Measurements from ENCODE around the gene CCDC169. TPM values are rescaled to one million over a fixed set of nuclear protein-coding genes. Genes with fewer than 3 reads are reported as not detected.
"Not testable (repeated sequence)": the region's sequence is repeated elsewhere in the genome, so short reads cannot be mapped to it uniquely, and the experiment has no call there.

CCDC169 gene
- 9.1 TPM for polyA plus RNA-seq (ENCODE audit: insufficient read length)
- long read RNA-seq, donor 1, partial matches to known transcripts, result 0 of 1 reads
- long read RNA-seq, donor 1, other reads (novel, unspliced or antisense), result 0 of 1 reads
- long read RNA-seq, donor 2, partial matches to known transcripts, result 0 of 1 reads
- long read RNA-seq, donor 2, other reads (novel, unspliced or antisense), result 0 of 1 reads
- long read RNA-seq, donor 3, result 0 reads
- long read RNA-seq, donor 4, result 0 reads
- long read RNA-seq, donor 5, result 0 reads
- long read RNA-seq, donor 6, result 0 reads
- long read RNA-seq, donor 7, full-length matches to known transcripts, result 1 of 1 reads
- long read RNA-seq, donor 7, partial matches to known transcripts, result 0 of 1 reads
- long read RNA-seq, donor 7, other reads (novel, unspliced or antisense), result 0 of 1 reads
- long read RNA-seq, donor 8, result 0 reads

- DNase-seq, result peak; percentile 72
These were observed at the start of gene CCDC169 for GRCh38 chr13:36297366-36298338. TSS of gene CCDC169 (minus strand) at chr13:36297814. CDS start at chr13:36297719, 95 bp downstream.

- peak; percentile 93 for DNase-seq
These were observed 48.8 kb upstream of the CCDC169 start, which contains the start of gene SPART for GRCh38 chr13:36346222-36347083. TSS of gene SPART (minus strand) at chr13:36346394. CDS start at chr13:36335830, 10,564 bp downstream.

GRCh38 chr13:36345438-36346221 lies 48.0 kb upstream of the CCDC169 start:
- peak; percentile 74 for DNase-seq

- peak; percentile 26 for DNase-seq
These were observed 47.3 kb upstream of the CCDC169 start for GRCh38 chr13:36344886-36345437.

- DNase-seq, result no peak
These were observed 46.6 kb upstream of the CCDC169 start for GRCh38 chr13:36344173-36344572.

- no peak for DNase-seq
These were observed 46.2 kb upstream of the CCDC169 start for GRCh38 chr13:36343766-36344165.

- DNase-seq, result no peak
These were observed 45.1 kb upstream of the CCDC169 start for GRCh38 chr13:36342715-36343114.

GRCh38 chr13:36341718-36342117 lies 44.1 kb upstream of the CCDC169 start:
- no peak for DNase-seq

GRCh38 chr13:36339600-36340155 lies 42.1 kb upstream of the CCDC169 start:
- DNase-seq, result no peak

GRCh38 chr13:36337938-36338641 lies 40.5 kb upstream of the CCDC169 start:
- DNase-seq, result no peak

- no peak for DNase-seq
These were observed 35.4 kb upstream of the CCDC169 start for GRCh38 chr13:36332986-36333385.

- not testable (repeated sequence) for DNase-seq
These were observed 34.6 kb upstream of the CCDC169 start for GRCh38 chr13:36332255-36332654.

GRCh38 chr13:36331280-36331679 lies 33.7 kb upstream of the CCDC169 start:
- DNase-seq, result no peak

GRCh38 chr13:36329361-36329760 lies 31.7 kb upstream of the CCDC169 start:
- no peak for DNase-seq

- no peak for DNase-seq
These were observed 31.2 kb upstream of the CCDC169 start for GRCh38 chr13:36328821-36329220.

GRCh38 chr13:36325912-36326311 lies 28.3 kb upstream of the CCDC169 start:
- DNase-seq, result no peak

GRCh38 chr13:36324881-36325280 lies 27.3 kb upstream of the CCDC169 start:
- DNase-seq, result not testable (repeated sequence)

- no peak for DNase-seq
These were observed 26.4 kb upstream of the CCDC169 start for GRCh38 chr13:36323951-36324566.

- no peak for DNase-seq
These were observed 25.8 kb upstream of the CCDC169 start for GRCh38 chr13:36323408-36323807.

Data from left kidney (tissue), 8 donors.